IPS-NIHi7 (cell line): Measurements from ENCODE around the gene ITM2C.

Source experiments
- DNase-seq: peaks from one replicate; pipeline ENCODE4 v3.0.0; 2012; ENCODE audit warnings: mixed read lengths; ENCODE audit errors: extremely low spot score

Gene ITM2C

GRCh38 chr2:230850358-230850658 lies 14.4 kb upstream of the ITM2C start:
- DNase-seq, result no peak

GRCh38 chr2:230852113-230852512 lies 12.6 kb upstream of the ITM2C start:
- no peak for DNase-seq

- peak; percentile 60 for DNase-seq
Measured at GRCh38 chr2:230861552-230862255, 3.0 kb upstream of the ITM2C start.

DNA sequence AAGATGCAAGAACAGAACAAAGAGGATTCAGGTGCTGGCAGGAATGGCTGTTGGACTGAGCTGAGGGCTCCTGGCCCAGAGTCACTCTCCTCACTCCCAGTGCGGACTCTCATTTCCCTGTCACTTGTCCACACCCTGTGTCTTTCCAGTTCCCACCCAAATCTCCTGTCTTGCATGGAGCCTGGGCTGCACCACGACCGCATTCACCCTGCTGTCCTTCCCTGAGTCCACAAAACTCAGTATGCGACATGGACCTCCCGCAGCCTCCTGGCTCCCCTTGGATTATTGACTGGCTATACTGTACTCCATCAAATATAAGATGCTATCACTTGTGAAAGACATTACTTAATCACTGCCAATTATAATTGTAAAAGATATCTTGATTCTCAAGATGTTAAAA lies 2.5 kb upstream of the ITM2C start:
- no peak for DNase-seq

DNA sequence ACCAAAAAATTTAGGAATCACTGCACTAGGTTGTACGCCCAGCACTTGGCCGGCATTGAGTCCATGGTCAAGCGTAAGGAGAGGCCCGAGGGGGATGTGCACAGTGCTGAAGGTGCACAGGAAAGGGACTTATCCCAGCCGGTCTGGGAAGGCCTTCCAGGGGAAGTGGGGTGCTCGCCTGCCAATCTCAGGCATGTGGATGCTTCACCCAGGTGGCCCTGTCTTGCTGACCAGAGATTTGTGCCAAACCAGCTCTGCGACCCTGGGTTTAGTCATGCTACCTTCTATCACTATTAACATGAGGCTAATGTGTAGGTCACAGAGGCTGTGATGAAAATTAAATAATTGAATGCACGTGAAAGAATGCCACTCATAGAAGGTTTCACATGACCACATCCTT lies 1.7 kb upstream of the ITM2C start:
- DNase-seq, result no peak

DNA sequence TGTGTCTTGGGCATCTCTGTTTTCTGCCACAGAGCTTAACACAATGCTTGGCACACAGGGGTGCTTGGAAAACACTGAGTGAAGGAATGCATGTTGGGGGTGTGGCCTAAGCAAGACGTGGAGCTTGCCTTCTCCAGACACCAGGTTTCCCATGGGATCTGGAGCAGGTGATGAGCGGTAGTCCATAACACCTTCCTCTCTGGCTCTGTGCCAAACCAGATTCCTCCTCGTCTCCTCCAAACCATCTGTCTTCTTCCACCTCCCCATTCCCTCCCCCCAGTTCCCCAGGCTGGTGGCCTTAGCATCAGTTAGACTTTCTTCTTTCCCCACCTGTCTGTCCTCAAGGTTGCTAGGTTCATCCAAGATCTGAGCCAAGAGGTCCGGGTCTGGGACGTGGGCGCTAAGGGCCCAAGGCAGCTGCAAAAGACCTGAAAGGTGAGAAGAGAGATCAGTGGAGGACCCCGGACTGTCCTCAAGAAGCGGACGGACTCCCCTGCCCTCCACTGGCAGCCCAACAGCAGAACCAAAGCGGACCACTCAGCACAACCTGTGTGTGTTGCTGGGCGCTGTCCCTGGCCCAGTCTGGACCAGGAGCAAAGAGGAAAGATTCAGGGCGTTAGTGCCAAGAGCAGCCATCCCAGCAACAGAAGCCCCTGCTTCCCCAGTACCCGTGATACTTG lies 1.2 kb upstream of the ITM2C start:
- no peak for DNase-seq

GRCh38 chr2:230864122-230864604 lies 579 bp upstream of the ITM2C start:
- no peak for DNase-seq

DNA sequence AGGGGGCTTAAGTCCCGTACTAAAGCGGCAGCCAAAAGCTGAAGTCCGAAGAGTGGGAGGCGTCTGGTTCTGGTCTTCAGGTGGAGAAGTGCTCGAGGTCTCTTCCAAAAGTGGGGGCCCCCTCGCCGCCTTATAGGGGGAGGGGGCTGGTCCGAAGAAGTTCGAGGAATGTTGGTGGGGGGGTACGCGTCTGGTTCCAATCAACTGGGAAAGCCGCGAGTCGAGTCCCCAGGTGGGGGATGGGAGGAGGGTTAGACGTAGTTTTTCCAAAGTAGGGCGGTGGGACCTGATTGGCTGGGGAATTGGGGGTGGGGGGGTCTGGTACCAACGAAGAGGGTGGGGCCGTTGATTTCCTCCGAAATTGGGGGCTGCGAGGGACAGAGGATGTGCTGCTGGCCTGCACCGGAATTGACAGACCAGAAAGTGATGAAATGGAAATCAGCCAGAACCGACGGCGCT lies 594 bp downstream of the ITM2C start:
- DNase-seq, result peak; percentile 52

DNA sequence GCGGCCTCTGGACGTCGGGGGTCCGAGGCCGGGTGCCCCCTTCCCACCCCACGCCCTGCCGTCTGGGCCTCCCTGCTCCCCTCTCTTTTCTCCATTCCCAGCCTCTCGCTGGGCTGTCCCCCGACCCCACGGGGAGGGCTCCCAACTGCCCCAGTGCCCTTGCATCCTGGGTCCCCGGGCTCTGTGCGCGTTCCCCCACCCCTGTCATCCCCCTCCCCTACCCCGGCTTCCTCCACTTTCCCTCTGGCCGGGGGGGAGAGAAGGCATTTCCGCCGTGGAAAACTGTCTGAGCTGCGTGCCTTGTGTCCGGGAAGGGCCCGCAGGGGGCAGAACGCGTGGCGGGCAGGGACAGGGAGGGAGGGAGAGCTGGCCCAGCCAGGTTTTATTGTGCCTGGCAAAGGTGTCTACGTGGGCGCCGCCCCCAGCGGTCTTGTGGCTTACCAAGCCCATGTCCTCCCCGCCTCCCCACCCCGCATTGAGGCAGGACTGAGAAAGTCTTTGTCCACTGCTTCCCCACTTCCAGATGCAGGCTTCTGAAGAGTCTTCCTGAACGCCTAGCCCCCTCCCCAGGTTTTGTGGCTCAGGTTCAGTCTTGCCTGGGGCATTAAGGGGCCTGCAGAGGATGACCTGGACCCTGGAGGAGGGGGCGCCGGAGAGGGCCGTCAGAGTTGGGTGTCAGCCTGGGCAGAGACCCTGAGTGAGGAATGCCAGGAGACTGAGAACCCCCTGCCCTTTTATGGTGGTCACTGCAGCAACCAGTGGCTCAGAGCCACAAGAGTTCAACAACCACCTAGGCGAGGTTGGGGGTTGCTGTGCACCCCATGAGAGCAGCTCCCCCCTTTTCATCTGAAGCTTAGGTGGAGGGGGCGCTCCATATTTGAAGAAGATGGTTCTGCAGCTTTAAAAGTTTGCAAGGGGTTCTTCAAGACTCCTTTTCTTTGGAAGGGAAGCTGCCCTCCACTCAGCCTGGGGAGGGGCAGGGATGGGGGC lies 1.3 kb downstream of the ITM2C start:
- peak; percentile 48 for DNase-seq

DNA sequence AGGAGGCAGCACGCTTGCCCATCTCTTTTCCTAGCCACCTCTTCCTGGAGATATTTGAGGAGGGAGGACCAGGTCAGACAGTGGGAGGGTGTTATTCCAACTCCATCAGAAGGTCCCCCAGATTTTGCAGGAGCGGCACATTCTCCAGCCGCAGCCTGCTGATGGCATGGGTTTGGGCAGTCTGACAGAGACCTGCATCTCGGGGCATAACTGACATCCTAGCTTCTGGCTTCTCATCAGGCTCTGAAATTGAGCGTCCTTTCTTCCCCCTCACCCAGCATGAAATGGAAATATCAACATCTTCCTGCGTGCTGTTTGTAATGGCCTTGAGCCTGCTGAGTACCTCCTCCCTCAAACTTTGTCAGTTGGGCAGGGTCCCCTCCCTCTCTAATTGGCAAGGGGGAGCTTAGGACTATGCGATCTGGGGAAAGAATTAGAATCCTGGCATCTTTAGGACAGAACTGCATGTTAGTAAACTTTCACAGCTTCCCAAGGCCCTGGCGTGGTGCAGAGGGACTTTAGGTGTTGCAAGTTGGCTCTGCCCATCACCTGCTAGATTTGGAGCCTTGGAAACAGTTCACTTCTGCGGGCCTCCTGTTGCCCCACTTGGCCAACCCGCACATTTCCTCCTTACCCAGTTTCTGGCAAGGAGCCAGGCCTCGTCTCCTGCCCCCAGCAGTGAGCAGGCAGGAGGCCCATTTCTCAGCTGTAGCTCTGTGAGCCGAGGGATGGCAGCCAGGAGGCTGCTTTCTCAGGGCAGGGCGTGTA lies 2.2 kb downstream of the ITM2C start:
- no peak for DNase-seq

DNA sequence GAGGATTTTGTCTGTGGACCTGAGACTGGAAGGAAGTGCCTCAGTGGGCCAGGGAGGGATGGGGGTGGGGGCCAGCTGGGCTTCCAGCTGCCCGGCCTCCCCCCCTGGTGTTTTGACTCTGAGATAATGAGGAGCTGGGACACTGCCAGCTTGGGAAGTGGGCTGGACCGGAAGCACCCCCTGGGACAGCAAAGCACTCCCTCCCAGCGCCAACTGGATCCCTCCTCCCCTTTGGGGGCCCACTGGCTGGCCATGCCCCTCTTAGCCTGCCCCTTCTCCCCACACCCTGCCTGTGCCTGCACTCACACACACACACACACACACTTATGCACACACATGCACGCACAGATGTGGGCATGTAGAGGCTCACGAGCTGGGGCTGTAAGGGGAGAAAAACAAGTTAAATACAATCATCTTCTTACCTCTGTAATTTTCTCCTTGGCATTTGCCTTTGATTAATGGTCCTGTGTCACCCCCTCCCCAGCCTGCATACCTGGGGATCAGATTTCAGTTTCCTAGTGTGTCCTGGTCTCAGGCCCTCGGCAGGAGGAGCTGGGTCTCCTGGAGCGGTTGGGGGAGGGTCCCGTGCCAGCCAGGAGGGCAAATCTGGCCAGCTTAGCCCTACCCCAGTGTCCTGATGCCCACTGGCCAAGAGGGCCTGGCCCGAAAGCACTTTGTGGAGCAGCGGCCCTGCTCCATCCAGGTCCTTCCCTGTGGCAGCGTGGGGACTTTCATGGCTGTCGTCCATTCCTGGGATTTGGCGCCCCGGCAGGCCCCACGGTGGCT lies 3.6 kb downstream of the ITM2C start:
- DNase-seq, result peak; percentile 52

DNA sequence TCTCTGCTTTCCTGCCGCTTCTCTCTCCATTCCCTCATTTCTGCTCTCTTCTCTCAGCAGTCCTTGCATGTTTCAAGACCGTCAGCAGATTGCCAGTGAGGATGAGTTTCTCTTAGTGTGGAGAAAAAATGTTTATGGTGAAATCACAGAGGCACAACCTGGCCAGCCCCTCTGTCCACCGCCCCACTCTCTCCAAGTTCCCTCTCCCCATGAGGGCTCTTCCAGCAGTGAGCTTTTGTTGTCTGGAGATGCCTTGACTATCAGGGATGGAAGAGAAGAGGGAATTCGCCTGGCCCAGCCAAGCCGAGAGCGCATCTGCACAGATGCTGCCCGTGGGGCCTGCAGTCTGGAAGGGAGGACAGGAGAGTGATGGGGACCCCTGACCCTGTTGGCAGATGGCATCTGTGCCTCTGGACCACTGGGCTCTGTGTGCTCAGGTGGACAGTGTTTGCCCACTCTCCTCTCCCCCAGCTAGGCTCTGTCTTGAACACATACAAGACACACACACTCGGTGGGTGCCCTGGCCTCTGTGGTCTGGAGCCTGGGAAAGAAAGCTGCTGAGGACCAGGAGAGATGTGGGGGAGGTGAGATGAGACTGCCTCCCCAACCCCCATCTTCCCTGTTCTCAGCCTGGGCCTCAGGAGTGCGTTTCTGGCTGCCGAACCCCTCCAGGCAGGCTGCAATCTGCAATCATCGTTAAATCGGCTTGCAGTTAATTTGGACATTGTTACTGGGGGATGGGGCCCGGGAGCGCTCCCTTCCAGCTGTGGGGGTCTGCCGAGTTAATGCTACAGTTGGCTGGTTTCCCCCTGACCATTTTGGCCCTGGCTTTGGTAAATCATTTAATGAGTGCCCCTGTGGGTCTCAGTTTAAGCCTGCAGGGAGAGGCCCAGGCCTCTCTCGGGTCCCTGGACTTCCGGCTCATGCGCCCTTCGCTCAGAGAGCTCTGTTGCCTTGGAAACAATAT lies 4.5 kb downstream of the ITM2C start:
- DNase-seq, result peak; percentile 27

- DNase-seq, result no peak
Measured at GRCh38 chr2:230869914-230870543, 5.3 kb downstream of the ITM2C start.

DNA sequence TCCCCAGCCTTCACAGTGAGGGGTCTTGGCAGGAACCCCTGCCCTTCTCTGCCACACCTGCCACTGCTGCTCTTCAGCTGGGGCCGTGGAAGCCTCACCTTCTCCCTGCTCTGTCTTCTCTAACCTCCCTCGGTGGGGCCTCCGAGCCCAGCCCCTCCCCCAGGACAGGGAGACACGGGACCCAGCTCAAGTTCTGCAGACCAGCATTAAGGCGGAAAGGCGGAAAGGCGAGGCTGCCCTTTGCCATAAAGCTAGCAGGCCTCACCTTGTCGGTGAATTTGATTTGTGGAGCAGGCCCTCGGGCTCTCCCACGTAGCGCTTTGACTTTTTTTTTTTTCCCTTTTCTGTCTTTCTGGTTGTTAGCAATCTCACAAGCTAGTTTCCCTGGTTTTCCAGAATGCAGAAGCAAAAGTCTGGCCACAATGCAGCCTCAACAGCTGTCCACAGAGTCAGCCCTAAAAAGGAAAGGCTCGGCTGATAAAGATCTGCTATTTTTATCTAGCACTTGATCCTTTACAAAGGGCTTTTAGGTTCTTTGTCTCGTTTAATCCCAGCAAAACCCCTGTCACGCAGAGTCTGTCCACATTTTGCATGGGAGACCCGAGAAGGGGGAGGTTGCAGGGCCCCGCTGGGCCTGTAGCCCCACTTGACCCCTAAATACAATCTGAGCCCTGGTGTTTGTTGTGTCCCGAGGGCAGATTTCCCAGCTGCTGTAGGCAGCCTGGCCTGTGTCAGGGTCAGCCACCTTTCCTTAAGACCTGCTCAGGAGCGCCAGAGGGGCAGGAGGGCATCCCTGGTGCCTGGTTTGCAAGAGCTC lies 6.0 kb downstream of the ITM2C start:
- DNase-seq, result peak; percentile 13

DNA sequence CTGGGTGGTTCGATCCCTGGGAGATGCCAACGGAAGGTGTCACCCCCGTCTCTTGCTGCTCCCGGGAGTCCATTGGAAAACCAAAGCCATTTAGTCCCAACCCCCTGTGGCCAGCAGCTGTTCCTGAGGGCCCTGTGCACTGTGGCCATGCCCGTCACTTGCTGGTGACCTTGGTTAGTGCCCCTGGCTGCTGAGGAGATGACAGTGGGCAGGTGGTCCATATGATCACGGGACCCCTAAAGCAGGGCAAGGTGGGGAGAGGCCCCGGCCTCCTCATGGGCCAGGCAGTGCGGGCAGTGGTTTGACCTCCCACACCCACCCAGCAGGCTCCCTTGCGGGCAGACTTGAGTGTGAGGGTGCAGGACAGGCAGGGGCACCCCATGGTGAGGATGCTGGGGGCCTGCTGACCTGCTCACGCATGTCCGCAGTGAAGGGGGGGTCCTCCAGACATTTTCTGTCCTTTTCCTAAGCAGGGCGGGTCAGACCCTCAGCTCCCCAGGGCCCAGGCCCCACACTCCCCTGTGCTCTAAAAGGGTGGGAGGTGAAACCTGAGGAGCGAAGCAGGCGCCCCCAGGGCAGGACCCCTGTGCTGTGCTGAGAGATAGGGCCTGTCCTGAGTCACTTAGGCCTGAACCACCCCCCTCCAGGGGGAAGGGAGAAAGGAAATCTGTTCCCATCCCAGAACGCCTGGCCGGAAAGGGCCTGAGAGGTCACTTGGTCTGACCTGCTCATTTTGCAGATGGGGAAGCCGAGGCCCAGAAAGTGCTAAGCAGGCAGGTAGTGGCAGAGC lies 6.8 kb downstream of the ITM2C start:
- DNase-seq, result no peak

DNA sequence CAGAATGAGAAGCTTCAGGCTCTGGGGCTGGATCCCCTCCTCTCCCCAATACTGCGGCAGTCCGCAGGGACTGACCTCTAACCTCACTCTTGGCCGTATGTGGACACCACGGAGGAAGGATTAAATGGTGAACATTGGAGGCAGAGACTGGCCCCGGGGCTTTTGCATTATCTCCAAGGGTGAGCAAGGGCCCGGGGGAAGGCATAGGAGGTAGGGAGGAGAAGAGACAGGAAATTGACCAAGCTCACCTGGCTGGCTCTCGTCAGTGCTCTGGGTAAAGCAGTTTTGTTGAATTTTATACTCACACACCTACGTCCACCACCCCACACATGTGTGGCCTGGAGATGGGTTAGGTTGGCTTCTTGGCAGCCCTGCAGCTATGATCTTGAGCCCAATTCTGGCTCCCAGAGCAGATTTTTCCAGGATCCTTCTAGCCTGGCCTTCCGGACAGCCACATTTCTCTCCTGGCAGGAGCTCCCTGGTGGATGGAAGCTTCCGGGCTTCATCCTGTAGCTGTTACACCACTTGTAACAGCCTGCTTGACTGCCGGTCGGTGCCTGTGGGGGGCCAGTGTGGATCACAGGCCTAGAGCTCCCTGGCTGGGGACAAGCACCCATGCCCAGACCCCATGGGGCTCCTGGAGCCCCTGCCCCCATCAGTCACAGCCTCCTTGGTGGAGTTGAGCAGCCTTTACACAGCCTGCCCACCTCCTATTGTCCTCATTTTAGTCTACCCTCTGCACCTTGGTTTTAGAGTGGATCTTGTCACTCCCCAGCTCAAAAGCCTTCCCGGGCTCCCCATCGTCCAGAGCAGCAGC lies 7.6 kb downstream of the ITM2C start:
- DNase-seq, result no peak
